ENCODE results near the gene TRIM74. TPM values are rescaled to one million over a fixed set of nuclear protein-coding genes. Genes with fewer than 3 reads are reported as not detected.
"Not testable (repeated sequence)": the region's sequence is repeated elsewhere in the genome, so short reads cannot be mapped to it uniquely, and the experiment has no call there.

The TRIM74 gene
- total RNA-seq, 2 experiments from 2014 or later, result not detected

DNA sequence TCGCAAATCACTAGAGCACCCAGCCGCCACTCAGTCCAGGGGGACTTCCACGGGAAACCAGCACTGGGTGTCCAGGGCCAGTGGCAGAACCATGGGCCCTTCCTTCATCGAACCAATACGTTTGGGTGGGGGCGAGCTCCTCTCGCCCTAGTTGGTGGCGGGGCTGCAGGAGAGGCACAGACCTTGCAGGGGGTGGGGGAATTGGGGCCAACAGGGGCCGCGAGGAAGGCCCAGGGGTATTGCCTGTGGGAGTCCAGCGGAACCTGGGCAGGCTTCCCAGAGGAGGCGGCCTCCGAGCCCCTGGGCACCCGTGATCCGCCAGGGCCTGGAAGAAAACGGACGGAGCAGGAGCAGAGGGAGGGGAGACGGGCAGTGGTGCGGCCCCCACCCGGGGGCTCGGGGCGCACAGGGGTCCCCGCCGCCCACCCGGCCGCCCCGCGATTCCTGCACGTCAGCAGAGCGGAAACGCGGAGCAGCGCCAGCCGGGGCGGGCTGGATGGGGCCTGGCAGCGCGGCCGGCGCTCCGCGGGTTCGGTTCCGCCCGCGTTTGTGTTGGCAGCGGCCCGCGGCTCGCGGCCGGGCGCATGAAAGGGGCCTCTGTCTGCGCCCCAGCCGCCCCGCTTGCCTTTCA, 6.5 kb upstream of the TRIM74 start:
- CTCF ChIA-PET; H3K4me1 Mint-ChIP-seq (ENCODE audit: low read depth); POLR2A ChIA-PET; H3K27ac Mint-ChIP-seq; H3K36me3 Mint-ChIP-seq (ENCODE audit: low read depth); ATAC-seq; H3K27me3 Mint-ChIP-seq; intact Hi-C loops (cut with micrococcal nuclease); H3K4me3 Mint-ChIP-seq; H3K9me3 Mint-ChIP-seq; DNase-seq: not testable (repeated sequence)

DNA sequence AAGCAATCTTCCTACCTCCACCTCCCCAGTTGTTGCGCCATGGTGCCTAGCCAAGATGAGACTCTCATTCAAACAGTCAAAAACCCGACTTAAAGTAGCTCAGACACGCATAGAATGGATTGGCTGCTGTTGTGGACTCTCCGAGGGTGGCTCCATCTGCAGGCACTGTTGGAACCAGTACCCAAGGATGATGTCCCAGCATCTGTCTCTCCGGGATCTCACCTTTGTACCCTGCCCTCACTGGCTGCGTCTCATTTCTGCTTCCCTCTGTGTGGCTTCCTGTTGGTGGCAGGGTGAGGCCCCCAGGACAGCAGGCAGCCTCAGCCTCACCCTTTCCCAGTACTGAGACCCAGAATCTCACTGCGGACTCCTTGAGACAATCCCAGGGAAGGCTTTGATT, 5.5 kb upstream of the TRIM74 start:
- H3K27ac Mint-ChIP-seq; intact Hi-C loops (cut with micrococcal nuclease); DNase-seq; POLR2A ChIA-PET; H3K36me3 Mint-ChIP-seq (ENCODE audit: low read depth); H3K4me3 Mint-ChIP-seq; ATAC-seq; H3K9me3 Mint-ChIP-seq; CTCF ChIA-PET; H3K4me1 Mint-ChIP-seq (ENCODE audit: low read depth); H3K27me3 Mint-ChIP-seq: not testable (repeated sequence)

- CTCF ChIA-PET; H3K4me1 Mint-ChIP-seq (ENCODE audit: low read depth); POLR2A ChIA-PET; H3K27me3 Mint-ChIP-seq; ATAC-seq; DNase-seq; H3K36me3 Mint-ChIP-seq (ENCODE audit: low read depth); H3K27ac Mint-ChIP-seq; H3K9me3 Mint-ChIP-seq; intact Hi-C loops (cut with micrococcal nuclease); H3K4me3 Mint-ChIP-seq: not testable (repeated sequence)
These were observed 2.2 kb upstream of the TRIM74 start for GRCh38 chr7:72971505-72971904.

GRCh38 chr7:72969688-72970087, 422 bp upstream of the TRIM74 start:
- CTCF ChIA-PET; H3K27me3 Mint-ChIP-seq; intact Hi-C loops (cut with micrococcal nuclease): not testable (repeated sequence)

DNA sequence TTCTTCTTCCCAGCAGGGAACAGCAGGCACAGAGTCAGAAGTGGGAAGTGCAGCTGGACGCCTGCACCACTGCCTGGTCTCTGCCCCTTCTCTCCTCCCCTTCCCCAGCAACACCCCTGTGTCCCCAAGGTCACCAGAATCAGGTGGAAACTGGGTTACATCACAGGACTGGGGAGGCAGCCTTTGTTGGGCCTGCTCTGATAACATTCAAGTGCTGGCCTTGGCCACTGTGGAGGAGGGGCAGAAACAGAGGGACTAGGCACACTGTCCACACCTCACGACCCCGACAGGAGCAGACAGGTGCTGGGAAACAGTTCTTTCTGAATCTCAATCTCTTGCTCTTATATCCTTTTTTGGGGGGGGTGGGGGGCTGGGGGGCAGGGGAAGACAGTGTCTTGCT, 2.4 kb downstream of the TRIM74 start:
- H3K9me3 Mint-ChIP-seq; CTCF ChIA-PET; POLR2A ChIA-PET; H3K27me3 Mint-ChIP-seq; H3K36me3 Mint-ChIP-seq (ENCODE audit: low read depth); DNase-seq; H3K4me1 Mint-ChIP-seq (ENCODE audit: low read depth); ATAC-seq; H3K4me3 Mint-ChIP-seq; H3K27ac Mint-ChIP-seq; intact Hi-C loops (cut with micrococcal nuclease): not testable (repeated sequence)

More at GRCh38 chr7:72969688-72970087, 422 bp upstream of the TRIM74 start:
- H3K4me1 Mint-ChIP-seq (ENCODE audit: low read depth); H3K27ac Mint-ChIP-seq; H3K36me3 Mint-ChIP-seq (ENCODE audit: low read depth); DNase-seq; H3K4me3 Mint-ChIP-seq; POLR2A ChIA-PET; H3K9me3 Mint-ChIP-seq; ATAC-seq: not testable (repeated sequence)

DNA sequence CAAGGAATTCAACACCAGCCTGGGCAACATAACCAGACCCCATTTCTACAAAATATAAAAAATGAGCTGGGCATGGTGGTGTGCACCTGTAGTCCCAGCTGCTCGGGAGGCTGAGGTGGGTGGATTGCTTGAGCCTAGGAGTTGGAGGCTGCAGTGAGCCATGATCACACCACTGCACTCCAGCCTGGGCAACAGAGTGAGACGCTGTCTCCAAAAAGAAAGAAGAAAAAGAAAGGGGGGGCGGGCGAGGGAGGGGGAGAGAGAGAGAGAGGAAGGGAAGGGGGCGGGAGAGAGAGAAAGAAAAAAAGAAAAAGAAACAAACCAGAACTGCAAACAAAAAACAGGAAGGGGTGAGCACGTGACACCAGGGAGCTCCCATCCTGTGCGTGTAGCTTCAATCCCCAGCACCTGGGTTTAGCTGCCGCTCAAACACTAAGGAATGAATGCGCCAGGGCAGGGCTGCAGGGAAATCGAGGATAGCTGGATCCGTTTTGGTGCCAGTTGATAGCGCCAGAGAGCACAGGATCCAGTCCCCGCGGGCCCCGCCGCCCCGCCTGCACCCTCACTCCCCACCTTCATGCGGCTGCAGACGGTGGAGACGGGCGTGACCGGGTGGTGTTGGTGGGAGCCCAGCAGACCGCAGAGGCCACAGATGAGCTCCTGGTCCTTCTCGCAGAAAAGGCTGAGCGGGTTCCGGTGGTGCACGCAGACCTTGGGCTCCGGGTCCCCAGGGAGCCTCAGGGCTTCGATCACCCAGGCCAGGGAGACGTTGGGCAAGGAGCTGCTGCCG, 3.9 kb downstream of the TRIM74 start:
- POLR2A ChIA-PET; H3K9me3 Mint-ChIP-seq; H3K4me3 Mint-ChIP-seq; H3K36me3 Mint-ChIP-seq (ENCODE audit: low read depth); CTCF ChIA-PET; DNase-seq; H3K27ac Mint-ChIP-seq; H3K4me1 Mint-ChIP-seq (ENCODE audit: low read depth); intact Hi-C loops (cut with micrococcal nuclease); H3K27me3 Mint-ChIP-seq: not testable (repeated sequence)
- ATAC-seq, result peak; percentile 78

DNA sequence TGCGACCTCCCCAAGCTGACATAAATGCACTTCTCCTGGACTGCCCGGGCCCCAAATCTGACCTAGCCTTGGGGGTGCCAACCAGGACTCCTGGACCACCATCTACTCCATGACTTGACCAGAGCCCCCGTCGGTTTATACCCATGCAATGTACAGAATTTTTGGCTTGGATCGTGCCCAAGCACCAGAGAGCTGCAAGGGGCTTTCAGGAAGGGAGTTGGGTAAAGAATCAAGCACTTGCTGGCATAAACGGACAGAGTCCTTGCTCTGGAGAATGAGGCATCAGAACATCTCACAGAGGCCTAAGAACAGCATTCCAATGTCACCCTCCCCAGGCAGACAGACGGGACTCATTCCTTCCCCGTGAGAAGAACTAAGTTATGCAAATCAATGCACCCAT, 6.2 kb downstream of the TRIM74 start:
- H3K27ac Mint-ChIP-seq; H3K4me3 Mint-ChIP-seq; H3K27me3 Mint-ChIP-seq; CTCF ChIA-PET; H3K9me3 Mint-ChIP-seq; ATAC-seq; POLR2A ChIA-PET; intact Hi-C loops (cut with micrococcal nuclease); DNase-seq; H3K4me1 Mint-ChIP-seq (ENCODE audit: low read depth); H3K36me3 Mint-ChIP-seq (ENCODE audit: low read depth): not testable (repeated sequence)

DNA sequence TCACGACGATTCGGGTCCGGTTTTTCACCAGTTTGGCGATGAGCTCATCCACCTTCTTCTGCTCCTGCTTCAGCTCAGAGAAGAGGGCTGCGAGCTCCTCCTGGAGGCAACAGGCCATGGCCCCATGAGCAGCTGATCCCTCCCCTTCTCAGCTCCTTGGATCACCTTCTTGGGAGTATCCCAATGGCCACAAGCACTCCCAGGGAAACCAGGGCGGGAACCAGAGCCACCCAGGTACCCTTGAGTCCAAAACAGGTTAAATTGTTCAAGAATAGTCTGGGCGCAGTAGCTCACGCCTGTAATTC, 8.0 kb downstream of the TRIM74 start:
- POLR2A ChIA-PET; H3K27ac Mint-ChIP-seq; H3K9me3 Mint-ChIP-seq; H3K4me1 Mint-ChIP-seq (ENCODE audit: low read depth); CTCF ChIA-PET; intact Hi-C loops (cut with micrococcal nuclease); ATAC-seq; H3K27me3 Mint-ChIP-seq; H3K4me3 Mint-ChIP-seq; H3K36me3 Mint-ChIP-seq (ENCODE audit: low read depth); DNase-seq: not testable (repeated sequence)

DNA sequence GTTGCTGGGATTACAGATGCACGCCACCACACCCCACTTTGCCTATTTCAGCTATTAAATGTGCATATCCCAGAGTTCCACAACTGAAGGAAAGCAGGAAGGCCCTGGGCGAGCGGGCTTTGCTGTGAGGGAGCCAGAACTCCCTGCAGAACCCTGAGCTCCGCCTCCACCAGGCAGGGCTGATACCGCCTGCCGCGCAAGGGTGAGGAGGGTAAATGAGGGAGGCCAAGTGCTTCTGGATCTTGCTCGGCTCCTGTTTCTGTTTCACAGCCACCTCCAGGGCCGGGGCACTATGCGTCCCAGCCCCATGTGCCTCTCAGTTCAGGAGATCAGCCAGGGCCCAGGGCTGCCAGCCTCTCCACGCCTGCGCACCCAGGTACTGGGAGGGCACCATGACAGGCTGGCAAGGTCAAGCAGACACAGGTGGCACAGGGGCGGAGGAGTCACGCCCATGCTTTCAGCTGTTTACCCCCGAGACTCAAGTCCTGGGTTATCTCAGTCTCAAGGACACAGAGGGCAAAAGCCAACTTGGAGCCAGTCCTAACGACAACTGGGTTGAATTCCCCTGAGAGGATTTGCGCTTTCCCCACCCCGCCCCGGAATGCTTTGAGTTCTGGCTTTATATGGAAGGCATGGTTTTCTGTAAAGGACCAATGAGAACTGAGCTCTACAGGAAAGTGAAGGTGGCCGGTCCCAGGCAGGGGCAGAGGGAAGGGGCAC, 8.5 kb downstream of the TRIM74 start:
- H3K36me3 Mint-ChIP-seq (ENCODE audit: low read depth); H3K4me3 Mint-ChIP-seq; H3K27ac Mint-ChIP-seq; H3K4me1 Mint-ChIP-seq (ENCODE audit: low read depth); H3K27me3 Mint-ChIP-seq; intact Hi-C loops (cut with micrococcal nuclease); H3K9me3 Mint-ChIP-seq; POLR2A ChIA-PET; DNase-seq; CTCF ChIA-PET; ATAC-seq: not testable (repeated sequence)

- ATAC-seq; DNase-seq; H3K4me1 Mint-ChIP-seq (ENCODE audit: low read depth); H3K27me3 Mint-ChIP-seq; H3K27ac Mint-ChIP-seq; H3K9me3 Mint-ChIP-seq; intact Hi-C loops (cut with micrococcal nuclease); POLR2A ChIA-PET; CTCF ChIA-PET; H3K36me3 Mint-ChIP-seq (ENCODE audit: low read depth); H3K4me3 Mint-ChIP-seq: not testable (repeated sequence)
These were observed 9.2 kb downstream of the TRIM74 start for GRCh38 chr7:72960029-72960428.

- intact Hi-C loops (cut with micrococcal nuclease); H3K9me3 Mint-ChIP-seq; CTCF ChIA-PET; H3K27me3 Mint-ChIP-seq; POLR2A ChIA-PET; H3K36me3 Mint-ChIP-seq (ENCODE audit: low read depth); H3K4me1 Mint-ChIP-seq (ENCODE audit: low read depth): not testable (repeated sequence)
- peak overlapping the region; percentile 66 for H3K4me3 Mint-ChIP-seq
- peak; percentile 18 for DNase-seq
- H3K27ac Mint-ChIP-seq, result peak overlapping the region; percentile 72
- peak; percentile 94 for ATAC-seq
These were observed 14.6 kb downstream of the TRIM74 start for GRCh38 chr7:72954563-72955198.
